Endothelial cell (in vitro differentiated cells): Measurements from ENCODE around the gene DCPS. TPM values are rescaled to one million over a fixed set of nuclear protein-coding genes. Genes with fewer than 3 reads are reported as not detected.

Experiments
- DNase-seq: peaks from one replicate; pipeline ENCODE4 v3.0.0; 2021; ENCODE audit warnings: low spot score
- H3K27ac Mint-ChIP-seq: one replicate; pipeline ENCODE4 v1.8.0; 2021; ENCODE audit warnings: mixed read lengths, inconsistent platforms; ENCODE audit not compliant: unreplicated experiment
- H3K27me3 Mint-ChIP-seq: one replicate; pipeline ENCODE4 v1.8.0; 2021; ENCODE audit warnings: mild to moderate bottlenecking, moderate library complexity, mixed read lengths, inconsistent platforms; ENCODE audit not compliant: unreplicated experiment
- H3K36me3 Mint-ChIP-seq: one replicate; pipeline ENCODE4 v1.8.0; 2021; ENCODE audit warnings: mild to moderate bottlenecking, low read depth, mixed read lengths, inconsistent platforms; ENCODE audit not compliant: unreplicated experiment
- H3K4me1 Mint-ChIP-seq: one replicate; pipeline ENCODE4 v1.8.0; 2021; ENCODE audit warnings: mild to moderate bottlenecking, mixed read lengths, inconsistent platforms; ENCODE audit not compliant: unreplicated experiment
- H3K4me3 Mint-ChIP-seq: one replicate; pipeline ENCODE4 v1.8.0; 2021; ENCODE audit warnings: mild to moderate bottlenecking, mixed read lengths, inconsistent platforms; ENCODE audit not compliant: unreplicated experiment
- H3K9me3 Mint-ChIP-seq: one replicate; pipeline ENCODE4 v1.8.0; 2021; ENCODE audit warnings: mixed read lengths, inconsistent platforms; ENCODE audit not compliant: unreplicated experiment
- total RNA-seq: library from RNA; stranded (reverse); fragmentation: NEBNext Ultra II Directional; extraction: Animal tissue kit (Norgen Biotek cat#: 25700); gene quantifications from one replicate; pipeline ENCODE4 v1.2.1, GENCODE V29; 2021; ENCODE audit not compliant: unreplicated experiment
- TF ChIP-seq, protein P1 (sequence below): fragments of 200-600 bp; sonication (generic); IDR thresholded peaks from one replicate; pipeline ENCODE4 v1.5.0; 2021; ENCODE audit warnings: antibody characterized with exemption; ENCODE audit not compliant: unreplicated experiment

DCPS gene
- total RNA-seq, 1 donor from 2014 or later, result 11.3 TPM

DNA sequence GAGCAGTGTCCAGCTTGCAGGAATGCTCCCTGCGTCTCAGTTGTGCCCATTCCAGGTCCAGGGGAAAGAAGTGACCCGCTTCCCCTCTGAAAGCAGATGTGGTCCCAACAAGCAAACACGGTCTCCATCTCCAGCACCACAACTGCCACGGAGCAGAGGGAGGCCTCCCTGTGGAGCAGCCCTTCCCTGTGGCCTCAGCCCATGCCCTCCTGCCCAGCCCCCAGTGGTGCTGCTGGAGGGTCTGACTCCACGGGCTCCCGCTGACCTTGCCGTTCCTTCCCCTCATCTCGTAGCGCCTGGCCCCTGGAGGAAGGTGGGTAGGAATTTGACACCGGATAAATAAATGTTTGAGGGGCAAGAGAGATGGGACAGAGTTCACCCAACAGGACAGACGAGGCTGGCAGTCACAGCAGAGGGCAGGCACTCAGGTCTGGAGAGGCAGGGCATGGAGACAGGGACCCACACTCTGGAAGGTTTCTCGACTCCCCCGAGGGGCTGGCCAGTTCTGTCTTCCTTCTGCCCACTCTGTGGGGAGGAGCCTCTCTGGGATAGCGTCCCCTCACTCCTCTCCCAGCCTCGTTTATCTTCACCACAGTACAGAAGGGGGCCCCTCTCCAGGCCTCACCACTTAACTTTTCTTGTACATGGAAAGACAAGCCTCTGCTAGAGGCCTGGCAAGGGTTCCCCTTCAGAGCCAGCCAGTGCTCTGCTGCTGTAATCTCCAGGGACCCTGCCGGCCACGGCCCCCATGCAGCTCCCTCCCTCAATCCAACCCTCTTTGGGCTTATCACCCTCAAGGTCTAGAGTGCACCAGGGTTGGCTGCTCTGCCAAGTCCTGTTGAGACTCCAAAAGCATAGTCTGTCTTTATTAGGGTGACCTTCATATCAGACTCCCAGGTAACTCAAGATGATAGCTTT lies 44.1 kb downstream of the DCPS start:
- Mint-ChIP-seq H3K4me3 (no peak overlapping the region), H3K36me3 (peaks cover 15% of the 10 kb centered on the region), H3K27me3 (peaks cover 4% of the 10 kb centered on the region), H3K9me3 (no peaks in the 10 kb centered on the region), H3K27ac (no peak overlapping the region), H3K4me1 (peaks cover 43% of the 10 kb centered on the region)
- no peak for DNase-seq
- TF ChIP-seq, protein P1, sequence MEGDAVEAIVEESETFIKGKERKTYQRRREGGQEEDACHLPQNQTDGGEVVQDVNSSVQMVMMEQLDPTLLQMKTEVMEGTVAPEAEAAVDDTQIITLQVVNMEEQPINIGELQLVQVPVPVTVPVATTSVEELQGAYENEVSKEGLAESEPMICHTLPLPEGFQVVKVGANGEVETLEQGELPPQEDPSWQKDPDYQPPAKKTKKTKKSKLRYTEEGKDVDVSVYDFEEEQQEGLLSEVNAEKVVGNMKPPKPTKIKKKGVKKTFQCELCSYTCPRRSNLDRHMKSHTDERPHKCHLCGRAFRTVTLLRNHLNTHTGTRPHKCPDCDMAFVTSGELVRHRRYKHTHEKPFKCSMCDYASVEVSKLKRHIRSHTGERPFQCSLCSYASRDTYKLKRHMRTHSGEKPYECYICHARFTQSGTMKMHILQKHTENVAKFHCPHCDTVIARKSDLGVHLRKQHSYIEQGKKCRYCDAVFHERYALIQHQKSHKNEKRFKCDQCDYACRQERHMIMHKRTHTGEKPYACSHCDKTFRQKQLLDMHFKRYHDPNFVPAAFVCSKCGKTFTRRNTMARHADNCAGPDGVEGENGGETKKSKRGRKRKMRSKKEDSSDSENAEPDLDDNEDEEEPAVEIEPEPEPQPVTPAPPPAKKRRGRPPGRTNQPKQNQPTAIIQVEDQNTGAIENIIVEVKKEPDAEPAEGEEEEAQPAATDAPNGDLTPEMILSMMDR, result no peak

GRCh38 chr11:126348806-126349582 lies 45.1 kb downstream of the DCPS start:
- Mint-ChIP-seq H3K27ac (peak overlapping the region; percentile 48), H3K4me1 (peaks cover 48% of the 10 kb centered on the region), H3K4me3 (peak overlapping the region; percentile 31)

DNA sequence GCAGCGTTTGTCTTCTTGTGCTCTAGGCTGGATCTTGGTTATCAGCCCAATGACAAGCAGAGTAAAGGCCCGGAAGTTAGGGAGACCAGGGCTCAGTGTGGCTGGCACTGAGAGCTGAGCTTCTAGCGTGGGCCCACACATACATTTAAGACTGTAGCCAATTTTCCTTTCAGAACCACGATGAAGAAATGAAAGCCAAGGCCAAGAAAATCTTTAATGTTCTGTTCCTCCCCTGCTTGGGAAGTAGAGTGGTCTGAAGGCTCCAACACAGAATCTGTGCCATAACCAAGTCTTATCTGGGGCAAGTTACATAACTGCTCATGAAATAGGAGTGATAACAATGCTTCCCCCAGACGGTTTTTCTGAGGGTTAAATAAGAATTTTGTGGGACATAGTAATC lies 47.0 kb downstream of the DCPS start:
- Mint-ChIP-seq H3K27ac (no peak overlapping the region), H3K4me1 (peaks cover 47% of the 10 kb centered on the region)

More at GRCh38 chr11:126348806-126349582, 45.1 kb downstream of the DCPS start:
- Mint-ChIP-seq H3K27me3 (peaks cover 4% of the 10 kb centered on the region), H3K36me3 (peaks cover 12% of the 10 kb centered on the region), H3K9me3 (no peaks in the 10 kb centered on the region)
- DNase-seq, result no peak
- TF ChIP-seq, protein P1, result no peak

DNA sequence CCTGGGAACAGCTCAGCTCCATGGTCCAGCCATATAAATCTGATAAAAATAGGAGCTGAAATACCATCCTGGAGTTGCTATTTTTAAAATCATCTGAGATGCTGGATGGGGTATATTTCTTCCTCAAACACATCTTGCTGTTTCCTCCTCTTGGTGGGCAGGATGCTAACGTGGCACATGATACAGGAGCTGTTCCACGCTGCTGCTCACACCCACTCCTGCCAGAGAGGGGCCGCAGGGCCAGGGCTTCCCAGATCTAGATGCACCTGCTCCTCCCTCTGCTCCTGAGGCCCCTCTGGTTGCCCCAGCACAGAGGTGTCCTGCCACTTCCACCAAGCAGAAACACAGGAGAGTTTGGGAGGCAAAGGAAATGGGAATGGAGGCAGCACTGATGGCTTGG lies 48.3 kb downstream of the DCPS start:
- Mint-ChIP-seq H3K36me3 (peaks cover 12% of the 10 kb centered on the region), H3K9me3 (no peaks in the 10 kb centered on the region), H3K27ac (no peak overlapping the region), H3K27me3 (peaks cover 5% of the 10 kb centered on the region), H3K4me1 (peaks cover 47% of the 10 kb centered on the region), H3K4me3 (no peak overlapping the region)
- DNase-seq, result no peak
- TF ChIP-seq, protein P1, result no peak

More for the DNA sequence above, 47.0 kb downstream of the DCPS start:
- no peak for DNase-seq
- Mint-ChIP-seq H3K27me3 (peaks cover 4% of the 10 kb centered on the region), H3K4me3 (no peak overlapping the region), H3K9me3 (no peaks in the 10 kb centered on the region), H3K36me3 (peaks cover 12% of the 10 kb centered on the region)
- TF ChIP-seq, protein P1, result no peak
